Naive thymus-derived CD4-positive, alpha-beta T cell (primary cell): ENCODE measurements around the gene CNOT4. TPM values are rescaled to one million over a fixed set of nuclear protein-coding genes. Genes with fewer than 3 reads are reported as not detected.

Source experiments
- ATAC-seq: fragments of 150-1000 bp; cut with Tn5 transposase; 2 replicates; pipeline ENCODE4 v1.10.0; 2021; ENCODE audit warnings: mild to moderate bottlenecking, moderate library complexity
- CTCF ChIA-PET: fragments of 350-600 bp; sonication (Branson Sonifier 250); formaldehyde crosslinking; loops from one replicate; lab custom pipeline; 2021; ENCODE audit warnings: antibody characterized with exemption; lab: Charles Lee
- POLR2A ChIA-PET: fragments of 350-600 bp; sonication (Branson Sonifier 250); formaldehyde crosslinking; loops from one replicate; lab custom pipeline; 2021; ENCODE audit warnings: antibody characterized with exemption, inconsistent platforms; lab: Charles Lee
- DNase-seq, 9 donors: peaks; one replicate each; pipeline versions ENCODE4 v3.0.0 to v3.0.0-alpha.2; 2020 to 2022; ENCODE audit warnings: mixed read lengths in 1 of 9
- H3K27ac ChIP-seq: one replicate; pipeline ENCODE4 v1.7.0; 2013; ENCODE audit warnings: mild to moderate bottlenecking, low read depth, low read length, moderate library complexity
- H3K27me3 ChIP-seq, 2 donors: one replicate each; pipeline ENCODE4 v1.7.0; 2013; ENCODE audit warnings: low read length in 2 of 2, mild to moderate bottlenecking in 2 of 2, moderate library complexity in 2 of 2; ENCODE audit not compliant: control insufficient read depth in 2 of 2, insufficient read depth in 2 of 2
- H3K36me3 ChIP-seq, 3 experiments: 1 replicate in 2 of 3; 2 replicates in 1 of 3; pipeline ENCODE4 v1.7.0; 2013; ENCODE audit warnings: low read length in 3 of 3, mild to moderate bottlenecking in 3 of 3, moderate library complexity in 1 of 3; ENCODE audit not compliant: insufficient read depth in 3 of 3, control insufficient read depth in 2 of 3
- H3K4me1 ChIP-seq, 2 donors: one replicate each; pipeline ENCODE4 v1.7.0; 2013; ENCODE audit warnings: low read length in 2 of 2, mild to moderate bottlenecking in 2 of 2, moderate library complexity in 1 of 2; ENCODE audit not compliant: control insufficient read depth in 2 of 2, insufficient read depth in 2 of 2
- H3K4me3 ChIP-seq: 2 replicates; pipeline ENCODE4 v1.7.0; 2013; ENCODE audit warnings: mild to moderate bottlenecking, low read length
- H3K9me3 ChIP-seq, 3 experiments: 1 replicate in 2 of 3; 2 replicates in 1 of 3; pipeline ENCODE4 v1.7.0; 2013; ENCODE audit warnings: low read length in 3 of 3; ENCODE audit not compliant: control insufficient read depth in 2 of 3
- H3K27ac Mint-ChIP-seq, 9 donors: one replicate each; pipeline ENCODE4 v1.8.0; 2020 to 2022; ENCODE audit warnings: mixed read lengths in 9 of 9, mild to moderate bottlenecking in 8 of 9, moderate library complexity in 5 of 9, inconsistent platforms in 2 of 9
- H3K27me3 Mint-ChIP-seq, 5 donors: one replicate each; pipeline ENCODE4 v1.8.0; 2021 to 2022; ENCODE audit warnings: mixed read lengths in 5 of 5, mild to moderate bottlenecking in 1 of 5
- H3K36me3 Mint-ChIP-seq, 5 donors: one replicate each; pipeline ENCODE4 v1.8.0; 2020 to 2022; ENCODE audit warnings: mixed read lengths in 5 of 5, mild to moderate bottlenecking in 3 of 5, inconsistent platforms in 1 of 5
- H3K4me1 Mint-ChIP-seq, 7 donors: one replicate each; pipeline ENCODE4 v1.8.0; 2020 to 2022; ENCODE audit warnings: mixed read lengths in 7 of 7, mild to moderate bottlenecking in 3 of 7, inconsistent platforms in 1 of 7
- H3K4me3 Mint-ChIP-seq, 10 donors: one replicate each; pipeline ENCODE4 v1.8.0; 2020 to 2022; ENCODE audit warnings: mild to moderate bottlenecking in 10 of 10, mixed read lengths in 10 of 10, moderate library complexity in 6 of 10, inconsistent platforms in 2 of 10
- H3K9me3 Mint-ChIP-seq, 11 donors: one replicate each; pipeline ENCODE4 v1.8.0; 2020 to 2022; ENCODE audit warnings: mixed read lengths in 11 of 11, mild to moderate bottlenecking in 4 of 11, inconsistent platforms in 1 of 11, moderate library complexity in 1 of 11
- intact Hi-C, 2 donors: fragments of 100-400 bp; cut with micrococcal nuclease; formaldehyde crosslinking; loops; one replicate each; pipeline ENCODE4 v1.15.1; 2023
- polyA plus RNA-seq, 2 donors: library from polyadenylated mRNA; unstranded; fragments of 300-500 nt; fragmentation: Illumina TruSeq; gene quantifications; one replicate each; pipeline ENCODE4 v1.2.3, GENCODE V29; 2021
- total RNA-seq, 6 experiments: library from RNA in 5 of 6; stranded (reverse) in 5 of 6; gene quantifications; 1 replicate in 5 of 6; 2 replicates in 1 of 6; pipeline ENCODE4 v1.2.3 and lab custom pipeline; 2021 to 2026

CNOT4 gene
- total and polyA plus RNA-seq, 7 experiments from 2014 or later: 15.5 to 39.4 (median 36.3) TPM

DNA sequence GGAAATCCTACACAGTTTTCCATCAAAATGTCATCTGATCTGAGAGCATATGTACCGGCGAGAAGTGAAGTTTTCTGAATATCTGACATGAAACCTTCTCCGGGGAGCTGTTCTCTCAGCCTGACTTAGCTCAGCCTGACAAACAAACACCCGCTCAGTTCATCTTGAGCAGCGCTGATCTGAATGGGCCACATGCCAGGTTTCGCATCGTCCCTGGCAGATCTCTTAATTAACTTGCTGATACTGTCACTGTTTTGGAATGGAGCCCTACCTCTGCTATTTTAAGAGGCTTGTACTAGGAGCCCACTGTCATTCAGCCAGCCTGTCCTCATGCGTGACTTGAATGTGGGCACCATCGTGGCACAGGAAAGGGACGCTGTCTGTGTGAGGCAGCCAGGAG, 167.0 kb downstream of the CNOT4 start:
- H3K27me3 Mint-ChIP-seq: no peaks in the 10 kb centered on the region
- H3K9me3 ChIP-seq: no peaks in the 10 kb centered on the region
- H3K4me1 Mint-ChIP-seq: no peaks in the 10 kb centered on the region
- H3K27ac Mint-ChIP-seq: no peak overlapping the region
- H3K27me3 ChIP-seq: no peaks in the 10 kb centered on the region
- intact Hi-C loops: no loop called here
- H3K36me3 ChIP-seq: no peaks in the 10 kb centered on the region
- no peak overlapping the region for H3K27ac ChIP-seq
- ATAC-seq: no peak
- no peak for DNase-seq
- H3K36me3 Mint-ChIP-seq: no peaks in the 10 kb centered on the region
- no peak overlapping the region for H3K4me3 Mint-ChIP-seq
- no peak overlapping the region for H3K4me3 ChIP-seq
- POLR2A ChIA-PET: no interaction called here
- H3K4me1 ChIP-seq: no peaks in the 10 kb centered on the region
- CTCF ChIA-PET: no interaction called here
- H3K9me3 Mint-ChIP-seq: no peaks in the 10 kb centered on the region

DNA sequence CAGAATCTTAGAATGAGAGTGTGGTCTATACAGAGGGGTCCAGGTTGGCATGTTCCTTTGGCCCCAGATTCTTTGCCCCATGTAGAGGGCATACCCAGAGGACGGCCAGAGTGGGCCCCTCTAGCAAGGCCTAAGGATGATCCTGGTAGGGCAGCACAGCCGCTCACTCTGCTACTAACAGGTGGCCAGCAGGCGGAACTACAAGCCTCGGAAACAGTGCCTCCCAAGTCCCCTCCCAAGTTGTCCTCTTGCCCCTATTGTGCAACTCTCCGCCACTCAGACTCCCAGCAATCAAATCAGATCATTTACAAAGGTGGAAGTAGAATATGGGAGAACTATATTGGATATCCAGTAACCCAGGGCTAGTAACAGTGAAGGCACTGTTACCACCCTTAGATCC, 168.9 kb downstream of the CNOT4 start:
- no peak for ATAC-seq
- no peak overlapping the region for H3K4me3 ChIP-seq
- ChIA-PET CTCF (no interaction called here), POLR2A (no interaction called here)
- H3K36me3 ChIP-seq: no peaks in the 10 kb centered on the region
- no peaks in the 10 kb centered on the region for H3K27me3 ChIP-seq
- H3K4me1 Mint-ChIP-seq: no peaks in the 10 kb centered on the region
- H3K27ac ChIP-seq: no peak overlapping the region
- no peaks in the 10 kb centered on the region for H3K27me3 Mint-ChIP-seq
- no peak overlapping the region for H3K4me3 Mint-ChIP-seq
- H3K36me3 Mint-ChIP-seq: no peaks in the 10 kb centered on the region
- no peak overlapping the region for H3K27ac Mint-ChIP-seq
- H3K9me3 Mint-ChIP-seq: no peaks in the 10 kb centered on the region
- H3K4me1 ChIP-seq: no peaks in the 10 kb centered on the region
- intact Hi-C loops: no loop called here
- no peak for DNase-seq
- no peaks in the 10 kb centered on the region for H3K9me3 ChIP-seq

DNA sequence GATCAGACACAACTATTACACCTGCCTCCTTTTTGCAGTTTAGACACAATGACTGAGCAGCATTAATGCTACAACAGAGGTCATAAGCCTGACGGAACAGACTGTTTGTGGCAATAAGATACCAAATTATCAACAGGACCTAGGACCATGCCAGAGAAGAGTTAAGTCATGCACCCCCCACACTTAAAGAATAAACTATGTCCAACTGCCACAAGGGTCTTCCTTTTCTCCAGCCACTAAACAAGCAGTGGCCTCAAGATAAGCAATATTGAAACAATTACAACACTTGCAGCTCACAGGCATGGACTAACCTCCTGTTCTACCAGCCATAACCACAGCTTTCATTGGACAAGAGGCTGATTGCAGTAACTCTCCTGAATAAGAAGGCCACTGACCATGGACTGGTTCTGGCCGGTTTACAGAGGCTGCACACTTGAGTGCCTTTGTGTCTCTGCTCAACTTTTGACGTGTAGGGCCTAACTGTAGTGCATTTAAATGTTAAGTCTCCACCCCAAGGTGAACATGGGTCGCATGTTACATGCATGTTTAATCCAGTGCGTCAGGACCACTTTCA, 171.8 kb downstream of the CNOT4 start:
- ATAC-seq: no peak
- Histone ChIP-seq H3K27me3 (no peaks in the 10 kb centered on the region), H3K27ac (no peak overlapping the region), H3K4me3 (no peak overlapping the region), H3K9me3 (no peaks in the 10 kb centered on the region), H3K4me1 (no peaks in the 10 kb centered on the region), H3K36me3 (no peaks in the 10 kb centered on the region)
- no peak for DNase-seq
- Mint-ChIP-seq H3K36me3 (peaks cover 0 to 2% (median 0%) of the 10 kb centered on the region in 5 donors), H3K27ac (no peak overlapping the region), H3K9me3 (no peaks in the 10 kb centered on the region), H3K27me3 (no peaks in the 10 kb centered on the region), H3K4me3 (no peak overlapping the region), H3K4me1 (no peaks in the 10 kb centered on the region)
- ChIA-PET CTCF (interaction anchor here (1.2 kb wide), 1 partner anchor 57 kb away, joined by 4 read pairs; no protein-coding TSS in a partner anchor), POLR2A (no interaction called here)
- intact Hi-C loops: no loop called here

DNA sequence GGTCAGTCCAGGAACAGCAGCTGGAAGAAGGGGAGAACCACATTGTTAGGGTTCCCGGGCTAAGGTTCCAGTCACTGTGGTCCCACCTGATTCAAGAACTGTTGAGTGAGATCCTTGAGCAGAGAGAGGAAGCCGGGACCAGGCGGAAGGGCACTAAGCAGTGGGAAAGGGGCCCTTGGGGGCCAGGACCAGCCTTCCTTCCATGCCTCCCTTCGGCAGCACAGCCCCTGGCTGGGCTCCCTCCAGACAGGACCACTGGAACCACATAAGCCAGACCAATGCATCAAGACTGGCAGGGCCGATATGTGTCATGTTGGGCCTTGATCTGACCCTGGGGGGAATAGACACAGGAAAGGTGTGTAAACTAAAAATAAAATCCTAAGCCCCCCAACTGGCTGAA, 172.4 kb downstream of the CNOT4 start:
- Mint-ChIP-seq H3K4me1 (no peaks in the 10 kb centered on the region), H3K36me3 (peaks cover 0 to 4% (median 0%) of the 10 kb centered on the region in 5 donors), H3K9me3 (no peaks in the 10 kb centered on the region), H3K4me3 (no peak overlapping the region), H3K27ac (peak overlapping the region in 1 of 9 donors; percentile 60), H3K27me3 (no peaks in the 10 kb centered on the region)
- POLR2A ChIA-PET: no interaction called here
- no peak for ATAC-seq
- no peaks in the 10 kb centered on the region for H3K27me3 ChIP-seq
- no peaks in the 10 kb centered on the region for H3K9me3 ChIP-seq
- DNase-seq: no peak
- no peaks in the 10 kb centered on the region for H3K36me3 ChIP-seq
- no peak overlapping the region for H3K27ac ChIP-seq
- H3K4me3 ChIP-seq: no peak overlapping the region
- CTCF ChIA-PET: no interaction called here
- H3K4me1 ChIP-seq: no peaks in the 10 kb centered on the region
- intact Hi-C loops: no loop called here

DNA sequence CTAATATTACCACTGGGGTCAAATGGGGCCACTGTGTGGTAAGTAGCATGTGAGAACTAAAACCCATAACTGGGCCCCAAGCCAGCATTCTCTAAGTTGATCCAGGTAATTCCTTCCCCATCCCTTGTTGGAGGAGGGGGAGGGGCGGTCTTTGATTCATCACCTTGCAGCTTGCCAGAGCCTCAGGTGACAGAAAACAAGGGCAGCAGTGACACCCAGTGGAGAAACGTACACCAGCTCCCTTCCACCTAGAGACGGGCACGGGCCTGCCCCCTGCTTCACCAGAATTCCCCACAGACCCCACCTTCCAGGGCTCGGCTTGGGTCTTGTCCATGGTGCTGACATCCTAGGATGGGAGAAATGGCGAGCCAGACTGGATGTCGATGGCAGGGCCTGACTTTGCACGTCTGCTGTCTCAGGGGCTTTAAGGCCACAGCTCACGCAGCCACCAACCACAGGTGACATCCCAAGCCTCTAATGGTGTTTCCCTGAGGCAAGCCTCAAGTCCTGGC, 174.2 kb downstream of the CNOT4 start:
- Mint-ChIP-seq H3K27ac (no peak overlapping the region), H3K9me3 (peaks cover 0 to 4% (median 0%) of the 10 kb centered on the region in 11 donors), H3K4me3 (no peak overlapping the region), H3K36me3 (peaks cover 0 to 4% (median 0%) of the 10 kb centered on the region in 5 donors), H3K4me1 (peaks cover 0 to 2% (median 0%) of the 10 kb centered on the region in 7 donors), H3K27me3 (no peaks in the 10 kb centered on the region)
- Histone ChIP-seq H3K4me1 (no peaks in the 10 kb centered on the region), H3K36me3 (no peaks in the 10 kb centered on the region), H3K27me3 (no peaks in the 10 kb centered on the region), H3K9me3 (no peaks in the 10 kb centered on the region), H3K4me3 (no peak overlapping the region), H3K27ac (no peak overlapping the region)
- POLR2A ChIA-PET: no interaction called here
- no peak for ATAC-seq
- DNase-seq: peak in 2 of 9 donors; percentile 10 to 11
- CTCF ChIA-PET: interaction anchor here (0.6 to 1.1 kb wide), 2 partner anchors 20 to 53 kb away, joined by 3 read pairs; no protein-coding TSS in a partner anchor
- intact Hi-C loops: loop anchor here (1.0 kb wide), 1 partner anchor 54 kb away; no protein-coding TSS in a partner anchor

DNA sequence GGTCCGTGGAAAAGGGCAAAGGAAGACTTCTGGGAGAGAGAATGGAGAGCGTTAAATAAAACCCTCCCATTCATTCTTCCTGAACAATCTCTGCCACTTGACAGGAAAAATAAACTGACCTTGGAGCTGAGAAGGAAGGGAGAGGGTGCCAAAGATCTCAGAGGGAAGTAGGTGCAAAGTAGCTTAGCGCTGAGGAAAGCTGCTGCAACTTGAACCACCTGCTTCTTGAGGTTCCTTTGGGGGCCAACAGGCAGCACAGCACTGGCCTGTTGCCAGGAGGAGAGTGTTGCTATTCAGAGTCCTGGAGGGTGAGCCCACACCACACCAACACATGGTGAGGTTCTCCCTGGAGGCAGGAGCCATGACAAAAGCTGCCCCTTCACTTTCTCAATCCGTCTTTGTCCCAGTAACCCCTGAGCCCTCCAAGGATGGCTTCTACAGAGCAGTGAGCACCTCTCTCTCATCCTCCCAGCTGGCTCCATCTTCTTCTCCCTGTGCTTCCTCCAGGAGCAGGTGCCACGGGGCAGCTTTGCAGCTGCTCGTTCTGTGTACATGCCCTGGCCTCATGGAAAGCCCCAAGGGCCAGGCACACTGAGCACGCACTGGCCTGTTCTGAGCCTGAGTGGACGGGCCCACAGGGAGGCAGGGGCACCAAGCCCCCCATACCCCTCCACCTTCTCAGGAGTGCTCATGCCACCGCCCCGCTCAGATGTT, 174.9 kb downstream of the CNOT4 start:
- peaks cover 0 to 4% (median 0%) of the 10 kb centered on the region in 11 donors for H3K9me3 Mint-ChIP-seq
- no peaks in the 10 kb centered on the region for H3K27me3 ChIP-seq
- peak overlapping the region in 1 of 9 donors; percentile 26 for H3K27ac Mint-ChIP-seq
- intact Hi-C loops: loop anchor here (1.0 kb wide), 1 partner anchor 54 kb away; no protein-coding TSS in a partner anchor
- H3K9me3 ChIP-seq: no peaks in the 10 kb centered on the region
- ChIA-PET POLR2A (no interaction called here), CTCF (interaction anchor here (0.6 to 1.1 kb wide), 2 partner anchors 14 to 52 kb away, joined by 3 read pairs; no protein-coding TSS in a partner anchor)
- H3K27ac ChIP-seq: no peak overlapping the region
- no peak overlapping the region for H3K4me3 ChIP-seq
- ATAC-seq (no peak), DNase-seq (no peak)
- H3K36me3 ChIP-seq: no peaks in the 10 kb centered on the region
- H3K36me3 Mint-ChIP-seq: peaks cover 0 to 4% (median 0%) of the 10 kb centered on the region in 5 donors
- H3K4me3 Mint-ChIP-seq: no peak overlapping the region
- no peaks in the 10 kb centered on the region for H3K27me3 Mint-ChIP-seq
- peaks cover 0 to 2% (median 0%) of the 10 kb centered on the region in 7 donors for H3K4me1 Mint-ChIP-seq
- no peaks in the 10 kb centered on the region for H3K4me1 ChIP-seq
